Effector memory CD8-positive, alpha-beta T cell (primary cell): ENCODE measurements around the gene GRAP2.
A peak's percentile ranks its signal among the peaks of the same experiment; 100 is the strongest.

Experiments used
- ATAC-seq: fragments of 150-1000 bp; cut with Tn5 transposase; replicated peaks from 2 replicates; pipeline ENCODE4 v1.10.0; 2021; ENCODE audit warnings: mild to moderate bottlenecking, moderate library complexity
- DNase-seq, 3 experiments: peaks; one replicate each; pipeline ENCODE4 v3.0.0; 2021
- H3K27ac Mint-ChIP-seq, 2 donors: one replicate each; pipeline ENCODE4 v1.8.0; 2022; ENCODE audit warnings: mild to moderate bottlenecking in 2 of 2, mixed read lengths in 2 of 2, moderate library complexity in 2 of 2
- H3K27me3 Mint-ChIP-seq, 2 donors: one replicate each; pipeline ENCODE4 v1.8.0; 2022; ENCODE audit warnings: mixed read lengths in 2 of 2
- H3K36me3 Mint-ChIP-seq: one replicate; pipeline ENCODE4 v1.8.0; 2022; ENCODE audit warnings: mild to moderate bottlenecking, moderate library complexity, mixed read lengths; ENCODE audit not compliant: insufficient read depth
- H3K4me1 Mint-ChIP-seq, 2 donors: one replicate each; pipeline ENCODE4 v1.8.0; 2022; ENCODE audit warnings: low read depth in 2 of 2, mixed read lengths in 2 of 2
- H3K4me3 Mint-ChIP-seq, 2 donors: one replicate each; pipeline ENCODE4 v1.8.0; 2022; ENCODE audit warnings: mild to moderate bottlenecking in 2 of 2, mixed read lengths in 2 of 2, moderate library complexity in 2 of 2
- H3K9me3 Mint-ChIP-seq, 2 donors: one replicate each; pipeline ENCODE4 v1.8.0; 2022; ENCODE audit warnings: mixed read lengths in 2 of 2

Gene GRAP2

DNA sequence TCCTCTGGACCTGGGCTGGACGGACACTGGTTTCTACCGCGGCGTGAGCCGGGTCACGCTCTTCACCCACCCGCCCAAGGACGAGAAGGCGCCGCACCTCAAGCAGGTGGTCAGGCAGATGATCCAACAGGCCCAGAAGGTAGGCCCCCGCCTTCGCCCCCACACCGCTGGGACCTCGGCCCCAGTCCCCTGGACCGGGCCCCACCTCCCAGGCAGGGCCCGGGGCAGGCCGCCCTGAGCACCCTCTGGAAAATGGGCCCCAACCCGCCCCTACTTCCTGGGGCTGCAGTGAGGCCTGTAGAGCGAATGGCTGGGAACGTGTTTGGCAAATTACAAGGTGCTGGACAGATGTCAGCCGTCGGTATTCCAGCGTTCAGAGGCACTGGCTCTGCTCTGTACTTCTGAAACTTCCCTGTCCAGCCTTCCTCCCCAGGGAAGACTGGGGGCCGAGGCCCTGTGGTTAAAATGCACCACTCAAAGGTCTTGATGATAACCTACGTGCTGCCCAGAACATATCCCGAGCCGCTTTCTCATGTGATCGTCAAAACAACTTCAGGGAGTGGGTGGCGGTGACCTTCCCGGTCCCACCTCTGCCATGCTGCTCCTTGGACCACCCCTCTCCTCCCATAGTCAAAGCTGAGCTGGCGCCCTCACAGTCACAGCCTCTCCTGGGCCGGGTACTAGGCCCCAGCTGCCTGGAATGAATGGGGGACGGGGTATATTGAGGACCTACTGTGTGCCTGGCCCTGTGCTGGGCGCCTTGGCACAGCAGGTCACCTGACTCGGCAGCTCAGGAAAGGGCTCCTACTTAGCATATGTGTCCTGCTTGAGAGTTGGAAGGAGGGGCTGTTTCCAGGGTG lies 94.7 kb downstream of the GRAP2 start:
- H3K27ac Mint-ChIP-seq: no peak overlapping the region
- no peak for ATAC-seq
- H3K36me3 Mint-ChIP-seq: peaks cover 4% of the 10 kb centered on the region
- H3K9me3 Mint-ChIP-seq: no peaks in the 10 kb centered on the region
- H3K4me3 Mint-ChIP-seq: peak overlapping the region in 1 of 2 donors; percentile 21
- no peak for DNase-seq
- H3K27me3 Mint-ChIP-seq: peaks cover 48 to 81% of the 10 kb centered on the region in 2 donors
- H3K4me1 Mint-ChIP-seq: peaks cover 1 to 5% of the 10 kb centered on the region in 2 donors

DNA sequence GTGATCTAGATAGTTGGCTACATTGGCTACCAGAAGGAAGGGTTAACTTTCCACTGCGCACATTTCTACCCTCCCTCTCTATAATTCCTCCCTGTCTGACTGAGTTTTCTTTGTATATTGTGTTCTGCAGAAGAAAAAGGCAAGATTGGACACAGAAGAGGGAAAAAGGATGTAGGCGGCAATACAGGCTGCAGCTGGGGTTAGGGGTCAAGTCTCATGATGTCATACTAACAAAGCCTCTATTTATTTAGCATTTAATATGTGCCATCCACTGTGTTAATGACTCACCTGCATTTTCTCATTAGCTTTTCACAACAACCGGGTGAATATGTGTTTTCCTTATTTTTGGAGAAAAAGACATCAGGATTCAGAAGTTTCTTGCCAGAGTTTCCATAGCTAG lies 95.8 kb downstream of the GRAP2 start:
- ATAC-seq (no peak), DNase-seq (no peak)
- H3K4me3 Mint-ChIP-seq: no peak overlapping the region
- H3K27me3 Mint-ChIP-seq: peaks cover 40 to 88% of the 10 kb centered on the region in 2 donors
- peaks cover 1 to 5% of the 10 kb centered on the region in 2 donors for H3K4me1 Mint-ChIP-seq
- no peak overlapping the region for H3K27ac Mint-ChIP-seq
- H3K9me3 Mint-ChIP-seq: no peaks in the 10 kb centered on the region
- peaks cover 4% of the 10 kb centered on the region for H3K36me3 Mint-ChIP-seq

DNA sequence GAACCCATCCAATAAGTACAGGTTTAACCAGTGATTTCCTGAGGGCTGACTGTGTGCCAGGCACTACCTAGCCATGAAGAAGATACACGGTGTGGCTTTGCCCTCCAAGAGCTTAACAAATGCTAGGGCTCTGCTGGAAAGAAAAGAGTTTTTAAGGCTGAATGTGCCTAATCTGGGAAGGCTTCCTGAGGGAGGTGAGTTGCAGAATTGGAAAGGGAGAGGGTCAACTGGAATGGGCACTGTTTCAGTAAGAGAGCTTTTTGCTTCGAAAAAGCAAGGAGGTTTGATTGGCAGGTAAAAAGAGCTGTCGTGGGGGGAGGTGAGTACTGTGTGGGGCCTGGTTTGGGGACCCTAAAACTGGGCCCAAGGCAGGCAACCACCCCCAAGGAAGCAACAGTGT lies 96.5 kb downstream of the GRAP2 start:
- Mint-ChIP-seq H3K4me3 (no peak overlapping the region), H3K27me3 (peaks cover 35 to 88% of the 10 kb centered on the region in 2 donors), H3K27ac (peak overlapping the region in 1 of 2 donors; percentile 57), H3K36me3 (peaks cover 4% of the 10 kb centered on the region), H3K9me3 (no peaks in the 10 kb centered on the region), H3K4me1 (peaks cover 1 to 5% of the 10 kb centered on the region in 2 donors)
- DNase-seq: no peak
- ATAC-seq: no peak

DNA sequence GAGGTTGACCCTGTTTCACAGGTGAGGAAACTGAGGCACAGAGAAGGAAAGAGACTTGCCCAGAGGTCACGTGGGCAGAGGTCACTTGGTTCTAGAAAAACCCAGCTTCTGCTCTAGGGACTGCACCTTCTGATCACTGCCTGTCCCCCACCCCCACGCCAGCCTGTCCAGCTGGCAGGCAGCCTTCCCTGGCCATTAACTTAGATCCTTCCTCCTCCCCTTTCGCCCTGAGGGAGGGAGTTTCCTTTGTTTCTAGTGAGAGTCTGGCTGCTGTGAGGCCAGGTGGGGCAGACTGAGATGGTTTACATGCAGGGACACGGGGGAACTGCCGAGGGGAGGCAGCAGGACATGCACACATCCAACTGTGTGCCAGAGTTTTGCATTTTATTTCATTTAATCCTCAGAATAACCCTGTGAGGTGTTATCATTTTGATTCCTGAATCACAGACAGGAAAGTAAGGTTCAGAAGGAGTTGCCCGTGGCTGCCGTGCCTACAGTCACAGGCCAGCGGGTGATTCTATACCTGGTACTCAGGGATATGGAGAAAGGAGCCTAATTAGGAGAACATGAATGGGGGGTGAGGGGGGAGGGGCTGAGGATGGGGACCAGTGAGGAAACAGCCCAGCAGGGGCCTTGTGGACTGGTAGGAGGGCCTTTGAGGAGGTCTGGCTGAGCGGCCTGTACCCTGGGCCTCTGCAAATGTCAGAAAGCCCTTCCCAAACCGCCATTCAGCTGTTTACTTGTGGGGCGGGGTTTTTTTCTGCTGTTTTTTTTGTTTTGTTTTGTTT lies 97.2 kb downstream of the GRAP2 start:
- peaks cover 4% of the 10 kb centered on the region for H3K36me3 Mint-ChIP-seq
- no peaks in the 10 kb centered on the region for H3K9me3 Mint-ChIP-seq
- H3K27me3 Mint-ChIP-seq: peaks cover 28 to 84% of the 10 kb centered on the region in 2 donors
- H3K4me3 Mint-ChIP-seq: no peak overlapping the region
- H3K27ac Mint-ChIP-seq: peak overlapping the region in 1 of 2 donors; percentile 57
- no peak for DNase-seq
- ATAC-seq: no peak
- peaks cover 1 to 5% of the 10 kb centered on the region in 2 donors for H3K4me1 Mint-ChIP-seq

DNA sequence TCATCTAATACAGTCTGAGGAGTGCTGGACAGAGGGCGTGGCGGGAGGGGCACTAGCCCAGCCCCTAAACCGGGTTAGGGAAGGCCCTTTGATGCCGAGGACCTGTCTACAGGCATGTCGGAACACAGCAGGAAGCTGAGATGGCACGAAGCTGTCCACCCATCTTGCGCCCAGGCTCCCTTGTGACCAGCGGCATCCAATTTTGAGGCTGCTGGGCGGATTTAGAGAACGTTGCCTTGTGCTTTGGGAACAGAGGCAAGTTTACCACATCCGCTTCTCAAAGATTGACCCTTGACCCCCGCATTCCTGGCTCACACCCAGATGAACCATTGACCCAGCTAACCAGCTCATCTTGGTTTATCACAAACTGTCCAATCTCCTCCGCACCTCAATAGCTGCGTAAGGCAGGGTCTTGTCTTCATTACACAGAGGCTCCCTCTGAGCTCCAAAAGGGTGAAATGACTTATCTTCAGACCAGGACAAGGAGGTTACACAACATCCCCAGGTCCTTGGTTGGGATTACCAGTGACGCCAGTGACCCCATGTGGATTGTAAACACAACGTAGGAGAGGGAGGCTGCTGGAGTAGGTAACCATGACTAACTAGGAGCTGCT lies 98.4 kb downstream of the GRAP2 start:
- ATAC-seq: no peak
- Mint-ChIP-seq H3K9me3 (no peaks in the 10 kb centered on the region), H3K4me3 (no peak overlapping the region), H3K27me3 (peaks cover 17 to 73% of the 10 kb centered on the region in 2 donors), H3K36me3 (no peaks in the 10 kb centered on the region), H3K27ac (no peak overlapping the region), H3K4me1 (peaks cover 0 to 1% of the 10 kb centered on the region in 2 donors)
- DNase-seq: no peak

DNA sequence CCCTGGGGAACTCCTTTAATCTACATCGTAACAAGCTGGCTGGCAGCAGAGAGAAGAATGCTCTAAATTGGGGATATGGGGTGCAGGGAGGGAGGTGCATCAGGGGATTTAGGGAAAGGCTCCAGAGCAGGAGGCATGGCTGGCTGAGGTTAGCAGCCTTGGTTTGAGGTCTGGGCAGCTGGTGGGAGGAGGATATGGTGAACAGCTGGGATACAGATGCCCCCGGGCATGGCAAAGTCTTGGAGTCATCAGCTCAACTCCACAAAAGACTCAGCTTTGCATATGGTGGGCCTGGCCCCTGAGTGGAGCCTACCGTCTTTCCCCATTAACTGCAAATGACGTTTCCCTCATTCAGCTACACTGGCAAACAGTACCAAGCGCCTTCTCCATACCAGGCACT lies 99.3 kb downstream of the GRAP2 start:
- no peak for DNase-seq
- Mint-ChIP-seq H3K4me1 (peaks cover 0 to 1% of the 10 kb centered on the region in 2 donors), H3K9me3 (no peaks in the 10 kb centered on the region), H3K27me3 (peaks cover 22 to 79% of the 10 kb centered on the region in 2 donors), H3K36me3 (no peaks in the 10 kb centered on the region), H3K27ac (no peak overlapping the region), H3K4me3 (no peak overlapping the region)
- ATAC-seq: no peak

DNA sequence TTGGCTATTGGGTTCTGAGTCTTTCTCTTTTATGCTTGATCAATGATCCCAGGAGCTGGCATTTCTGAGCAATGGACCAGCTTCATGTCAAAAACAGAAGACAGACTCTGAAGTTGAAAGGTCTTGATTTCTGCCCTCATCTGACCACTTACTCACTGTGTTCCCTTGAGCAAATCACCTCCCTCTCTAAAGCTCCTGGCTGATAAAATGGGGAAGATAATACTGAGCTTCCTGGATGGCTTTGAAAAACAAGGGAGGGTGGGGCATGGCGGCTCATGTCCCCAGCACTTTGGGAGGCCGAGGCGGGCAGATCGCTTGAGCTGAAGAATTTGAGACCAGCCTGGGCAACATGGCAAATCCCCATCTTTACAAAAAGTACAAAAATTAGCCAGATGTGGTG lies 100.2 kb downstream of the GRAP2 start:
- Mint-ChIP-seq H3K27ac (no peak overlapping the region), H3K27me3 (peaks cover 17 to 78% of the 10 kb centered on the region in 2 donors), H3K4me1 (peaks cover 0 to 1% of the 10 kb centered on the region in 2 donors), H3K9me3 (no peaks in the 10 kb centered on the region), H3K4me3 (no peak overlapping the region), H3K36me3 (no peaks in the 10 kb centered on the region)
- ATAC-seq (no peak), DNase-seq (no peak)

DNA sequence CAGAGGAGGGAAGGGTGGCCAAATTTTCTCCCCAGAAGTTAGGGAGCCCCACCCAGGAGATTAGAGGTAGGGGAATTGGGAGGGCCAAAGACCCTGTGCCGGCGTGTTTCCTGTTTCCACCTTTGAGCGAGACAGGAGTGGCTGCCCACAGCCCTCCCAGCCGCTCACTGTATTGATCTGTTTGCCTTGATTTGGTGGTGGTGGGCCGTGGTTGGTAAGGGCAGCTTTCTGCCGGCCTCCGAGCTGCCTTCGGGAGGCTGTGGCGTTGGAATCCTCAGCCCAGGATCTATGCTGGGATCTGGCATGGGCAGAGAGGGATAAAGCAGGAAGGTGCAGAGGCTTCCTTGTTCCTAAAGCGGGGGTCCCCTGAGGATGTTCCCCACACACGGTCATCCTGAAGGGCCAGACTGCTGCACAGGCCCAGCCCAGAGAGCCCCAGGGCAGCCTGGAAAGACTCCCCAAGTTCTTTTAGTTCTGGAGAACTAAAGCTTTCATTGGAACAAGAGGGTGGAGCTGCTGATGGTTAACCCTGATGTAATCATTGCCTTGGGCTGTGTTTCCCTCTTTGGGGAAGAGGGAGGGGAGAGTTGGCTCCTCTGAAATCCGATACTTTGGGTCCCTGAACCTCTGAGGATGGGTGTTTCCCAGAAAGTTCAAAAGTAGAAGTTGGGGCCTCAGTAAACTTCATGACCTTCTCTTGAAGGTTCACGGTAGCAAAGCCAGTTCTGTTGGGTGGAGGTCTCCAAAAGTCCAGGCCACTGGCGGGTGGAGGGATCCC lies 101.1 kb downstream of the GRAP2 start:
- Mint-ChIP-seq H3K4me3 (no peak overlapping the region), H3K36me3 (no peaks in the 10 kb centered on the region), H3K27ac (no peak overlapping the region)

DNA sequence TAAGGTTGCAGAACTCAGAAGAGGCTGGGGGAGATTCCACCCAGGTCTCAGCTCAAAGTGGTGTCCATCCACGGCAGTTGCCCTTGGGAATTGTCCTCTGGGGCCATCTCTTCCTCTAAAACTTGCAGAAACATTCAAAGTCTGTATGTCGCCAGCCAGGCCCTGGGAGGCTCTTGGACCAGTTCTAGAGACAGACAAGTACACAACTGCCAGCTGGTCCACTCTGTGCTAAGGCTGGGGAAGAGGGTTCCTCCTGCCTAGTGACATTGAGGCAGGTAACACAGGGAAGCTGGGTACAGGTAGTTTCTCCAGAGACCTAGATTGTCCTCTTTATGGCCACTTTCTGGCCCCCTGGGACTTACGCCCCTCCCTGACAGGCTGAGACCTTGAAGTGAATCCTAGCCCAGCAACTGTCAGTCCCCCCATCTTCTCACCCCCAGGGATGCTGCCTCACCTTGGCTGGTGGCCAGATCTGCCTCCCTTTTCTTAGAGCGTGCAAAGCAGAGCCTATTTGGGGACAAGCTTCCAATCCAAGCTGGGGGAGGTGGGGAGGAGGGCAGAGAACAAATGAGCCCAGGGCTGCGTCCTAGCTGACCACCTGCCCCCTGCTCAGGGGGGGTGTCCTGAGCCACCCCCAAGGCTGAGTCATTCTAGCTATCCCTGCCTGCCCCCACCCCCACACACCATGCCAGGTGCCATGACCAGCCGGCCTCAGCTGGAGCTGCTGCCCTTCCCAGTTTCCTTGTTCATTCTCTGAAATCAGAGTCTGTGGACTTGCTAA lies 102.2 kb downstream of the GRAP2 start:
- Mint-ChIP-seq H3K36me3 (no peaks in the 10 kb centered on the region), H3K4me3 (no peak overlapping the region), H3K27me3 (peaks cover 14 to 78% of the 10 kb centered on the region in 2 donors), H3K9me3 (no peaks in the 10 kb centered on the region), H3K27ac (no peak overlapping the region), H3K4me1 (peaks cover 0 to 1% of the 10 kb centered on the region in 2 donors)
- ATAC-seq (no peak), DNase-seq (no peak)

More for the DNA sequence above, 101.1 kb downstream of the GRAP2 start:
- DNase-seq (no peak), ATAC-seq (no peak)
- Mint-ChIP-seq H3K4me1 (peaks cover 0 to 1% of the 10 kb centered on the region in 2 donors), H3K27me3 (peaks cover 14 to 78% of the 10 kb centered on the region in 2 donors), H3K9me3 (no peaks in the 10 kb centered on the region)

DNA sequence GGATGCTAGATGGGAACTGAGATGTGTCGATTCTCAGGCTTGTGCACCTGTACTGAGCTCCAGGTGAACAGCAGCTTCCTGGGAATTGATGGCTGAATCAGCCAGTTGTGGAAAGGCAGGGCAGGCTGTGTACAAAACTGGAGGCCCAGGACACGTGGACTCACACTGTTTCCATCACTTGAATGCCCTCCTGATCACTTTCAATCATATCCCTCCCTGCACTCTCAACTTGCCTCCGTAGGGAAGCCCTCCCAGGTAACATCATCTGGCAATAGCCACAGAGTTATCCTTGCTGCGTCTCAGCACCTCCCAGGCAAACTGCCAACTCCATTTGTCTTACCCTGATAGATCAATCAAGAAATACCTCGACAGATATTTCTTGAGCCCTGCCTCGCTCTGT lies 104.0 kb downstream of the GRAP2 start:
- Mint-ChIP-seq H3K27ac (no peak overlapping the region), H3K4me1 (peaks cover 0 to 6% of the 10 kb centered on the region in 2 donors), H3K4me3 (no peak overlapping the region), H3K36me3 (no peaks in the 10 kb centered on the region), H3K27me3 (peaks cover 29 to 78% of the 10 kb centered on the region in 2 donors), H3K9me3 (no peaks in the 10 kb centered on the region)
- ATAC-seq (no peak), DNase-seq (no peak)

DNA sequence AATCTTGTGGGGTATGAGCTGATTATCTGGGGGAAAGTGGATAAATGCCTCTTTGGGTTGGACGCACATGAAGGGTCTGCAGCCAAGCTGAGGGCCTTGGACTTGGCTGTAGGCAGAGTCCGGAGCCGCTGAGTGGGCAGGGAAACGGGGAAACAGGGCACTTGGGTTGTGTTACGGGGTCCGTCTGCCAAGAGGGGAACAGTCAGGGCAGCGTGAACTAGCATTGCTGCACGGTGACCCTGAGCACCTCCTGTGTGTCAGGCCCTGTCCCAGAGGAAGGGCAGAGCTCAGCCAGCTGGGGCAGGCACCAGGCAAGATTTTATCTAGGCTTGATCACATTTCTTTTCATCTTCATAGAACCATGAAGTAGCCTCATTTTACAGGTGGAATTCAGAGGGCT lies 105.8 kb downstream of the GRAP2 start:
- no peak overlapping the region for H3K27ac Mint-ChIP-seq
- H3K9me3 Mint-ChIP-seq: no peaks in the 10 kb centered on the region
- H3K4me3 Mint-ChIP-seq: no peak overlapping the region
- no peak for ATAC-seq
- H3K36me3 Mint-ChIP-seq: no peaks in the 10 kb centered on the region
- peaks cover 0 to 6% of the 10 kb centered on the region in 2 donors for H3K4me1 Mint-ChIP-seq
- DNase-seq: no peak
- H3K27me3 Mint-ChIP-seq: peaks cover 42 to 78% of the 10 kb centered on the region in 2 donors
